Ovary (tissue), 3 donors: ENCODE measurements around the gene FCGR3A.

Experiments used
- CTCF ChIP-seq, 3 donors: fragments of 450-650 bp in 2 of 3; fragments of 200-600 bp in 1 of 3; IDR thresholded peaks; one replicate each; pipeline versions ENCODE4 v1.5.1 to v1.8.0; 2016 to 2022; ENCODE audit warnings: antibody characterized with exemption in 3 of 3, mild to moderate bottlenecking in 1 of 3
- POLR2A ChIP-seq: fragments of 450-650 bp; IDR thresholded peaks from one replicate; pipeline ENCODE4 v1.6.1; 2017; ENCODE audit warnings: antibody characterized with exemption, mild to moderate bottlenecking, moderate library complexity
- donor health status: DM: no; HTN: no; CAD: no.

- TF ChIP-seq CTCF (IDR thresholded peaks at IDR 0.05) (no peak), POLR2A (no peak)
These were observed 50.2 kb downstream of the FCGR3A start for GRCh38 chr1:161499099-161500039.
